Trophoblast cell (in vitro differentiated cells and primary cell): ENCODE measurements around the gene NLK.

Source experiments
- DNase-seq, 2 donors: peaks; one replicate each; pipeline ENCODE4 v3.0.0-alpha.2; 2016
- H2AFZ ChIP-seq: 2 replicates; pipeline ENCODE4 v1.6.1; 2013; ENCODE audit warnings: low read length, moderate library complexity, mild to moderate bottlenecking; ENCODE audit not compliant: insufficient read depth, poor library complexity
- H2AK5ac ChIP-seq: 2 replicates; pipeline ENCODE4 v1.6.1; 2013; ENCODE audit warnings: mild to moderate bottlenecking, low read length
- H2BK120ac ChIP-seq: 2 replicates; pipeline ENCODE4 v1.6.1; 2013; ENCODE audit warnings: low read length, mild to moderate bottlenecking, moderate library complexity; ENCODE audit not compliant: insufficient read depth, poor library complexity
- H2BK12ac ChIP-seq: 2 replicates; pipeline ENCODE4 v1.6.1; 2013; ENCODE audit warnings: mild to moderate bottlenecking, low read length, moderate library complexity
- H2BK5ac ChIP-seq: 2 replicates; pipeline ENCODE4 v1.6.1; 2013; ENCODE audit warnings: low read length, low read depth, moderate library complexity, mild to moderate bottlenecking; ENCODE audit not compliant: poor library complexity
- H3K14ac ChIP-seq: 2 replicates; pipeline ENCODE4 v1.6.1; 2013; ENCODE audit warnings: mild to moderate bottlenecking, low read length
- H3K18ac ChIP-seq: 2 replicates; pipeline ENCODE4 v1.6.1; 2013; ENCODE audit warnings: mild to moderate bottlenecking, low read length
- H3K23ac ChIP-seq: 2 replicates; pipeline ENCODE4 v1.6.1; 2013; ENCODE audit warnings: low read length
- H3K27ac ChIP-seq: 2 replicates; pipeline ENCODE4 v1.5.1; 2013; ENCODE audit warnings: low read depth, mild to moderate bottlenecking, inconsistent platforms, low read length, moderate library complexity
- H3K27me3 ChIP-seq: 2 replicates; pipeline ENCODE4 v1.6.1; 2013; ENCODE audit warnings: inconsistent platforms, mild to moderate bottlenecking, low read length, moderate library complexity; ENCODE audit not compliant: insufficient read depth
- H3K36me3 ChIP-seq, 2 experiments: 1 replicate in 1 of 2; 2 replicates in 1 of 2; pipeline ENCODE4 v1.6.1; 2013; ENCODE audit warnings: low read length in 2 of 2, mild to moderate bottlenecking in 2 of 2, moderate library complexity in 1 of 2; ENCODE audit not compliant: insufficient read depth in 2 of 2, control insufficient read depth in 1 of 2
- H3K4ac ChIP-seq: 2 replicates; pipeline ENCODE4 v1.6.1; 2013; ENCODE audit warnings: low read depth, mild to moderate bottlenecking, low read length, moderate library complexity
- H3K4me1 ChIP-seq, 2 experiments: 1 replicate in 1 of 2; 2 replicates in 1 of 2; pipeline ENCODE4 v1.6.1; 2013; ENCODE audit warnings: low read length in 2 of 2, mild to moderate bottlenecking in 2 of 2, moderate library complexity in 1 of 2; ENCODE audit not compliant: insufficient read depth in 2 of 2, control insufficient read depth in 1 of 2
- H3K4me2 ChIP-seq: 2 replicates; pipeline ENCODE4 v1.6.1; 2013; ENCODE audit warnings: inconsistent platforms, mild to moderate bottlenecking, low read length, moderate library complexity
- H3K4me3 ChIP-seq: 2 replicates; pipeline ENCODE4 v1.5.1; 2013; ENCODE audit warnings: mild to moderate bottlenecking, low read depth, low read length, inconsistent platforms
- H3K79me1 ChIP-seq: one replicate; pipeline ENCODE4 v1.6.1; 2013; ENCODE audit warnings: low read length
- H3K79me2 ChIP-seq: 2 replicates; pipeline ENCODE4 v1.6.1; 2013; ENCODE audit warnings: low read length, mild to moderate bottlenecking; ENCODE audit not compliant: control insufficient read depth, insufficient read depth, poor library complexity
- H3K9ac ChIP-seq: 2 replicates; pipeline ENCODE4 v1.6.1; 2013; ENCODE audit warnings: mild to moderate bottlenecking, low read length
- H3K9me3 ChIP-seq: 2 replicates; pipeline ENCODE4 v1.6.1; 2013; ENCODE audit warnings: low read depth, mild to moderate bottlenecking, control low read depth, inconsistent platforms, low read length; ENCODE audit not compliant: insufficient read depth
- H4K12ac ChIP-seq: 2 replicates; pipeline ENCODE4 v1.6.1; 2013; ENCODE audit warnings: low read depth, mild to moderate bottlenecking, low read length, moderate library complexity
- H4K8ac ChIP-seq: 2 replicates; pipeline ENCODE4 v1.6.1; 2013; ENCODE audit warnings: low read depth, mild to moderate bottlenecking, low read length, moderate library complexity
- H4K91ac ChIP-seq: one replicate; pipeline ENCODE4 v1.6.1; 2013; ENCODE audit warnings: low read depth, mild to moderate bottlenecking, low read length, moderate library complexity
- WGBS: extraction: QIAGEN DNeasy Blood & Tissue Kit; methylation state at CpG from one replicate; pipeline ENCODE4 v1.1.7; 2013; ENCODE audit warnings: missing lambda C conversion rate; ENCODE audit not compliant: insufficient read length, insufficient coverage; ENCODE audit errors: extremely low coverage; 5-methylcytosine and 5-hydroxymethylcytosine counted together

The NLK gene

DNA sequence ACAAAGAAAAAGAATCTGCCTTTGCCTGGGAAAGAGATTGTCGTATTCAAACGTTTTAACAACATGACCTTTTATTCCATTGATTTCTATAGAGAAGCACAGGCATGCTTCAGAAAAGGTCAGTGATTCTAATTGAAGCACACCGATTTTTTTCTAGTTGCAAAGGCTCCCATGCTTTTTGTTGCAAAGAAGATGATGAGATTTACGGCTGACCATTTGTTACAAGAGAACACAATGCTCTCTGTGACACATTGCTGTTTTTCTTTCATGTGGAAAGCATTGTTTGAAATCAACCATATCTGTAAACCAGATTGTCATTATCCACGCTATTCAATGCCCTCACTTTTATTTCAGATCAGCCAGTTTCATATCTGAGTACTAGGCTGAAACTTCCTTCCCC is 99.8 kb downstream of the NLK start:
- no peaks in the 10 kb centered on the region for H3K9me3 ChIP-seq
- H3K9ac ChIP-seq: no peak overlapping the region
- peaks cover 0 to 3% of the 10 kb centered on the region in 2 experiments for H3K36me3 ChIP-seq
- no peak overlapping the region for H3K14ac ChIP-seq
- no peak overlapping the region for H3K4ac ChIP-seq
- no peaks in the 10 kb centered on the region for H3K79me2 ChIP-seq
- H3K4me1 ChIP-seq: no peaks in the 10 kb centered on the region
- no peak overlapping the region for H3K23ac ChIP-seq
- no peak overlapping the region for H3K27ac ChIP-seq
- no peak overlapping the region for H3K4me2 ChIP-seq
- no peaks in the 10 kb centered on the region for H3K27me3 ChIP-seq
- no CpG with 5 or more reads among the region's 5 CpGs for WGBS
- H2BK5ac ChIP-seq: no peak overlapping the region
- no peak for DNase-seq
- no peak overlapping the region for H3K18ac ChIP-seq
- no peaks in the 10 kb centered on the region for H3K79me1 ChIP-seq
- no peak overlapping the region for H3K4me3 ChIP-seq
- no peak overlapping the region for H2AFZ ChIP-seq
- no peak overlapping the region for H2BK120ac ChIP-seq
- H2AK5ac ChIP-seq: no peak overlapping the region
- H4K91ac ChIP-seq: no peak overlapping the region
- no peak overlapping the region for H2BK12ac ChIP-seq
- H4K12ac ChIP-seq: no peak overlapping the region
- no peak overlapping the region for H4K8ac ChIP-seq

- Histone ChIP-seq H2AK5ac (no peak overlapping the region), H4K12ac (no peak overlapping the region), H2AFZ (no peak overlapping the region), H3K9ac (no peak overlapping the region), H3K79me1 (no peaks in the 10 kb centered on the region), H3K4me3 (no peak overlapping the region), H3K27ac (no peak overlapping the region), H3K14ac (no peak overlapping the region), H3K4me1 (no peaks in the 10 kb centered on the region), H4K91ac (no peak overlapping the region), H4K8ac (no peak overlapping the region), H3K9me3 (no peaks in the 10 kb centered on the region), H3K27me3 (no peaks in the 10 kb centered on the region), H3K23ac (no peak overlapping the region), H2BK5ac (no peak overlapping the region), H2BK120ac (no peak overlapping the region), H3K18ac (no peak overlapping the region), H3K4me2 (no peak overlapping the region), H3K4ac (no peak overlapping the region), H3K79me2 (no peaks in the 10 kb centered on the region), H3K36me3 (peaks cover 0 to 3% of the 10 kb centered on the region in 2 experiments), H2BK12ac (no peak overlapping the region)
- DNase-seq: no peak
- no CpG with 5 or more reads among the region's 3 CpGs for WGBS
Observed at GRCh38 chr17:28144019-28144418, 101.5 kb downstream of the NLK start.

DNA sequence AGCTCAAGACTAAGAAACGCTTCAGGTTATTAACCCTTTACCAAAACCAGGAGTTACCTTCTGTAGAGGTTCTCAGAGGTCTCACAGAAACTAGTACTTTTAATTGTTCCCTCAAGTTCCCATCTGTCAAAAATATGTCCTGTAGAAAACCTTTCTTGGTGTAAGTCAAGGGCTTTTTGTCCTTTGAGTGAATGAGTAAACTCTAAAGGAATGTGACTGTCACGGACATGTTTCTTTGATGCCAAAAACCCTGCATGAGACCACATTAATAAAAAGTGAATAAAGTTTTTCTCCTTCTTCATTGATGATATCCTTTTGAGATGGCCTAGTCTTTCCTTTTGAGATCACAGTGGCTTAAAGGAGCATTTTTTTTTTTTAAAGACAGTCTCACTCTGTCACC is 102.9 kb downstream of the NLK start:
- DNase-seq: no peak
- no peaks in the 10 kb centered on the region for H3K27me3 ChIP-seq
- no CpG with 5 or more reads among the region's 2 CpGs for whole genome bisulfite sequencing

DNA sequence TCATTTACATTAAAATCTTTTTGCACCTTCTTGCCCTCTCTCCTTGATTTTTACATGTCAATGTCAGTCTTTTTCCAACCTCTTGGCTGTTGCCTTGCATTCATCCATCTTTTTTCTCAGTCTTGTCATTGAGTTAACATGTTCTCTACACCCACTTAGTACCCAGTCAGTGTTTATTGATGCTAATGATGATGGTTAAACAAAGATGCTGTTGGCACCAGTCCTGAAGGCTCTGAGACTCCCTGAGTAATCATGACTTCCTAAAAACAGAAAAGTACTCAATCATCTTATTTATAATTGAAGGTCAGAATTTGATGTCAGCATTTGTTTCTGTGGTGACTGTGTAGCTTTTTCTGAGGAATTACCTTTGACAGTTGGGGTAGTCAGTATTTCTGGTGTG is 104.5 kb downstream of the NLK start:
- Histone ChIP-seq H2BK5ac (no peak overlapping the region), H3K4me3 (no peak overlapping the region), H3K4me1 (no peaks in the 10 kb centered on the region), H4K8ac (no peak overlapping the region), H4K12ac (no peak overlapping the region), H3K79me2 (no peaks in the 10 kb centered on the region), H3K9me3 (no peaks in the 10 kb centered on the region), H2BK120ac (no peak overlapping the region), H2AK5ac (no peak overlapping the region), H3K79me1 (no peaks in the 10 kb centered on the region), H3K18ac (no peak overlapping the region), H3K4ac (no peak overlapping the region), H3K27me3 (no peaks in the 10 kb centered on the region), H3K23ac (no peak overlapping the region), H2BK12ac (no peak overlapping the region), H3K36me3 (peaks cover 0 to 3% of the 10 kb centered on the region in 2 experiments), H3K14ac (no peak overlapping the region), H3K27ac (no peak overlapping the region), H3K4me2 (no peak overlapping the region), H2AFZ (no peak overlapping the region), H4K91ac (no peak overlapping the region), H3K9ac (no peak overlapping the region)
- DNase-seq: no peak

More for the DNA sequence above, 102.9 kb downstream of the NLK start:
- no peak overlapping the region for H3K18ac ChIP-seq
- H3K4me1 ChIP-seq: no peaks in the 10 kb centered on the region
- no peaks in the 10 kb centered on the region for H3K9me3 ChIP-seq
- H2BK5ac ChIP-seq: no peak overlapping the region
- H4K91ac ChIP-seq: no peak overlapping the region
- H3K9ac ChIP-seq: no peak overlapping the region
- no peak overlapping the region for H2BK12ac ChIP-seq
- H4K12ac ChIP-seq: no peak overlapping the region
- no peaks in the 10 kb centered on the region for H3K79me2 ChIP-seq
- no peak overlapping the region for H4K8ac ChIP-seq
- H3K4me2 ChIP-seq: no peak overlapping the region
- no peak overlapping the region for H3K27ac ChIP-seq
- no peak overlapping the region for H3K4ac ChIP-seq
- H2AK5ac ChIP-seq: no peak overlapping the region
- H3K36me3 ChIP-seq: peaks cover 0 to 3% of the 10 kb centered on the region in 2 experiments
- no peak overlapping the region for H2AFZ ChIP-seq
- no peak overlapping the region for H3K4me3 ChIP-seq
- H3K23ac ChIP-seq: no peak overlapping the region
- no peak overlapping the region for H3K14ac ChIP-seq
- H3K79me1 ChIP-seq: no peaks in the 10 kb centered on the region
- H2BK120ac ChIP-seq: no peak overlapping the region
